GM21526 (cell line): ENCODE measurements around the gene TRIOBP.
"Not testable (repeated sequence)": the region's sequence is repeated elsewhere in the genome, so short reads cannot be mapped to it uniquely, and the experiment has no call there.

Experiments
- ATAC-seq: cut with Tn5 transposase; IDR thresholded peaks from one replicate; pipeline ENCODE4 v1.9.1; 2021; ENCODE audit warnings: moderate library complexity; ENCODE audit not compliant: unreplicated experiment, low FRiP score

TRIOBP gene

GRCh38 chr22:37696657-37697537 lies at the start of gene TRIOBP:
TRIOBP (plus strand) TSS chr22:37697048; CDS start chr22:37701366, 4,318 bp downstream.
- peak; percentile 51 for ATAC-seq

GRCh38 chr22:37647317-37647716 lies 49.5 kb upstream of the TRIOBP start:
- no peak for ATAC-seq

GRCh38 chr22:37647928-37648327 lies 48.9 kb upstream of the TRIOBP start:
- ATAC-seq, result no peak

- ATAC-seq, result no peak
Observed at GRCh38 chr22:37650463-37651136, 46.2 kb upstream of the TRIOBP start.

GRCh38 chr22:37654563-37655251 lies 42.1 kb upstream of the TRIOBP start:
- no peak for ATAC-seq

- ATAC-seq, result no peak
Observed at GRCh38 chr22:37655252-37655563, 41.6 kb upstream of the TRIOBP start.

- ATAC-seq, result not testable (repeated sequence)
Observed at GRCh38 chr22:37656583-37656982, 40.3 kb upstream of the TRIOBP start.

- no peak for ATAC-seq
Observed at GRCh38 chr22:37657590-37658132, 39.2 kb upstream of the TRIOBP start.

GRCh38 chr22:37658133-37659065 lies 38.4 kb upstream of the TRIOBP start, which contains the start of gene PDXP:
PDXP (plus strand) TSS chr22:37658723; CDS start chr22:37658783, 60 bp downstream.
- ATAC-seq, result peak; percentile 74

- ATAC-seq, result peak; percentile 5
Observed at GRCh38 chr22:37659066-37659896, 37.6 kb upstream of the TRIOBP start.

- no peak for ATAC-seq
Observed at GRCh38 chr22:37659897-37660708, 36.7 kb upstream of the TRIOBP start.

GRCh38 chr22:37660709-37661045 lies 36.2 kb upstream of the TRIOBP start:
- no peak for ATAC-seq

- ATAC-seq, result no peak
Observed at GRCh38 chr22:37661160-37661924, 35.5 kb upstream of the TRIOBP start.

GRCh38 chr22:37662039-37662438 lies 34.8 kb upstream of the TRIOBP start:
- ATAC-seq, result no peak

GRCh38 chr22:37663521-37664140 lies 33.2 kb upstream of the TRIOBP start:
- no peak for ATAC-seq

GRCh38 chr22:37664249-37665101 lies 32.4 kb upstream of the TRIOBP start:
- ATAC-seq, result no peak
